H9 (cell line): ENCODE results near the gene CAMKK1. TPM values are rescaled to one million over a fixed set of nuclear protein-coding genes. Genes with fewer than 3 reads are reported as not detected.
A peak's percentile ranks its signal among the peaks of the same experiment; 100 is the strongest.

Source experiments
- DNase-seq: peaks from one replicate; pipeline ENCODE4 v3.0.0-alpha.2; 2017
- H2AFZ ChIP-seq: one replicate; pipeline ENCODE4 v1.6.1; 2013; ENCODE audit warnings: mild to moderate bottlenecking, low read length, control low read depth, moderate library complexity
- H2AK5ac ChIP-seq: 2 replicates; pipeline ENCODE4 v1.6.1; 2013; ENCODE audit warnings: low read length, control low read depth, mixed read lengths; ENCODE audit not compliant: insufficient read length
- H2BK120ac ChIP-seq: one replicate; pipeline ENCODE4 v1.6.1; 2013; ENCODE audit warnings: low read depth, mild to moderate bottlenecking, low read length, control low read depth, inconsistent platforms; ENCODE audit not compliant: poor library complexity, severe bottlenecking
- H2BK12ac ChIP-seq: 2 replicates; pipeline ENCODE4 v1.6.1; 2013; ENCODE audit warnings: low read length, control low read depth, mixed read lengths, low read depth; ENCODE audit not compliant: insufficient read length
- H2BK15ac ChIP-seq: 2 replicates; pipeline ENCODE4 v1.6.1; 2013; ENCODE audit warnings: low read depth, low read length, control low read depth
- H2BK20ac ChIP-seq: one replicate; pipeline ENCODE4 v1.6.1; 2013; ENCODE audit warnings: low read depth, mild to moderate bottlenecking, low read length, control low read depth, inconsistent platforms; ENCODE audit not compliant: poor library complexity, severe bottlenecking
- H2BK5ac ChIP-seq: 2 replicates; pipeline ENCODE4 v1.6.1; 2013; ENCODE audit warnings: low read length, control low read depth, mixed read lengths; ENCODE audit not compliant: insufficient read length
- H3K14ac ChIP-seq: 2 replicates; pipeline ENCODE4 v1.6.1; 2013; ENCODE audit warnings: low read length, control low read depth; ENCODE audit not compliant: insufficient read depth
- H3K18ac ChIP-seq: 2 replicates; pipeline ENCODE4 v1.6.1; 2013; ENCODE audit warnings: low read depth, mild to moderate bottlenecking, mixed read lengths, low read length, control low read depth; ENCODE audit not compliant: insufficient read length
- H3K23ac ChIP-seq: 2 replicates; pipeline ENCODE4 v1.6.1; 2013; ENCODE audit warnings: low read length, control low read depth, mixed read lengths, low read depth; ENCODE audit not compliant: insufficient read length
- H3K23me2 ChIP-seq: 2 replicates; pipeline ENCODE4 v1.6.1; 2013; ENCODE audit warnings: low read depth, mild to moderate bottlenecking, mixed read lengths, low read length, control low read depth; ENCODE audit not compliant: insufficient read length, poor library complexity, severe bottlenecking
- H3K27ac ChIP-seq: 2 replicates; pipeline ENCODE4 v1.5.1; 2013; ENCODE audit warnings: low read length, control low read depth, mixed read lengths, low read depth; ENCODE audit not compliant: insufficient read length
- H3K27me3 ChIP-seq: 2 replicates; pipeline ENCODE4 v1.6.1; 2013; ENCODE audit warnings: low read length, control low read depth, inconsistent platforms; ENCODE audit not compliant: insufficient read depth
- H3K4ac ChIP-seq: 2 replicates; pipeline ENCODE4 v1.6.1; 2013; ENCODE audit warnings: low read depth, mild to moderate bottlenecking, control low read depth, inconsistent platforms, low read length, moderate library complexity
- H3K4me1 ChIP-seq: 2 replicates; pipeline ENCODE4 v1.6.1; 2013; ENCODE audit warnings: low read length, control low read depth, inconsistent platforms; ENCODE audit not compliant: insufficient read depth
- H3K4me2 ChIP-seq: 2 replicates; pipeline ENCODE4 v1.6.1; 2013; ENCODE audit warnings: low read length, control low read depth, mixed read lengths; ENCODE audit not compliant: insufficient read length, insufficient read depth
- H3K56ac ChIP-seq: 2 replicates; pipeline ENCODE4 v1.6.1; 2013; ENCODE audit warnings: low read depth, mild to moderate bottlenecking, mixed read lengths, low read length, control low read depth; ENCODE audit not compliant: insufficient read length
- H3K79me1 ChIP-seq: 2 replicates; pipeline ENCODE4 v1.6.1; 2013; ENCODE audit warnings: low read depth, mild to moderate bottlenecking, moderate library complexity, low read length, control low read depth, inconsistent platforms; ENCODE audit not compliant: insufficient read depth, poor library complexity, severe bottlenecking
- H3K79me2 ChIP-seq: 2 replicates; pipeline ENCODE4 v1.6.1; 2013; ENCODE audit warnings: low read length, control low read depth, inconsistent platforms; ENCODE audit not compliant: insufficient read depth
- H3K9ac ChIP-seq: 2 replicates; pipeline ENCODE4 v1.6.1; 2013; ENCODE audit warnings: low read length, control low read depth, mixed read lengths; ENCODE audit not compliant: insufficient read length; ENCODE audit errors: extremely low read depth
- H3K9me3 ChIP-seq: one replicate; pipeline ENCODE4 v1.6.1; 2013; ENCODE audit warnings: low read depth, low read length, inconsistent platforms; ENCODE audit not compliant: control insufficient read depth
- H3T11ph ChIP-seq: one replicate; pipeline ENCODE4 v1.6.1; 2013; ENCODE audit warnings: mild to moderate bottlenecking, low read length, control low read depth, inconsistent platforms
- H4K20me1 ChIP-seq: one replicate; pipeline ENCODE4 v1.6.1; 2013; ENCODE audit not compliant: control insufficient read depth, insufficient read length, insufficient read depth
- H4K5ac ChIP-seq: 2 replicates; pipeline ENCODE4 v1.6.1; 2013; ENCODE audit warnings: low read depth, mild to moderate bottlenecking, mixed read lengths, low read length, control low read depth; ENCODE audit not compliant: insufficient read length
- H4K8ac ChIP-seq: replicated peaks from 2 replicates; pipeline ENCODE4 v1.6.1; 2013; ENCODE audit warnings: low read length, control low read depth, mixed read lengths, low read depth; ENCODE audit not compliant: insufficient read length
- H4K91ac ChIP-seq: 2 replicates; pipeline ENCODE4 v1.6.1; 2013; ENCODE audit warnings: low read depth, mild to moderate bottlenecking, moderate library complexity, mixed read lengths, low read length, control low read depth; ENCODE audit not compliant: insufficient read length
- H3K27ac Mint-ChIP-seq, 3 experiments: 2 replicates in 2 of 3; 3 replicates in 1 of 3; pipeline ENCODE4 v1.8.0; 2020 to 2021; ENCODE audit warnings: mixed read lengths in 3 of 3, mild to moderate bottlenecking in 1 of 3, moderate library complexity in 1 of 3
- H3K27me3 Mint-ChIP-seq: 2 replicates; pipeline ENCODE4 v1.8.0; 2021; ENCODE audit warnings: low read depth, mild to moderate bottlenecking, moderate library complexity, mixed read lengths
- H3K36me3 Mint-ChIP-seq, 3 experiments: 2 replicates in 2 of 3; 3 replicates in 1 of 3; pipeline ENCODE4 v1.8.0; 2020 to 2021; ENCODE audit warnings: low read depth in 3 of 3, mixed read lengths in 3 of 3; ENCODE audit not compliant: insufficient read depth in 1 of 3
- H3K4me1 Mint-ChIP-seq, 2 experiments: 2 replicates each; pipeline ENCODE4 v1.8.0; 2020; ENCODE audit warnings: mixed read lengths in 2 of 2
- H3K4me3 Mint-ChIP-seq, 2 experiments: 2 replicates in 1 of 2; 3 replicates in 1 of 2; pipeline ENCODE4 v1.8.0; 2020 to 2021; ENCODE audit warnings: mild to moderate bottlenecking in 2 of 2, mixed read lengths in 2 of 2, moderate library complexity in 1 of 2
- H3K9me3 Mint-ChIP-seq, 2 experiments: 2 replicates in 1 of 2; 3 replicates in 1 of 2; pipeline ENCODE4 v1.8.0; 2020; ENCODE audit warnings: mild to moderate bottlenecking in 2 of 2, mixed read lengths in 2 of 2, moderate library complexity in 1 of 2
- CTCF ChIP-seq: fragments of 200-600 bp; sonication (generic); conservative IDR thresholded peaks from 3 replicates; pipeline ENCODE4 v1.8.0; 2021; ENCODE audit warnings: antibody characterized with exemption, mild to moderate bottlenecking
- WGBS: extraction: QIAGEN DNeasy Blood & Tissue Kit; methylation state at CpG from one replicate; pipeline ENCODE4 v1.1.7; 2013; ENCODE audit warnings: missing lambda C conversion rate, low lambda C conversion rate, mixed read lengths; ENCODE audit not compliant: insufficient read length; ENCODE audit errors: extremely low coverage; 5-methylcytosine and 5-hydroxymethylcytosine counted together
- total RNA-seq: library from RNA; stranded (reverse); gene quantifications from 2 replicates; pipeline ENCODE4 v1.2.1, GENCODE V29; 2021

Gene CAMKK1
- total RNA-seq, 1 experiment from 2014 or later: 6.7 TPM

GRCh38 chr17:3892095-3892998 is 506 bp downstream of the CAMKK1 start:
- H2BK12ac ChIP-seq: no peak overlapping the region
- TF ChIP-seq CTCF: peak; percentile 39; the same call in 2 of the 3 replicates
- no peaks in the 10 kb centered on the region for H4K20me1 ChIP-seq
- H3K4ac ChIP-seq: no peak overlapping the region
- H2BK20ac ChIP-seq: no peak overlapping the region
- H3K23ac ChIP-seq: no peak overlapping the region
- no peak overlapping the region for H4K91ac ChIP-seq
- H2BK5ac ChIP-seq: no peak overlapping the region
- DNase-seq: peak; percentile 74
- 0 out of 2 replicates have a peak overlapping the region, but pooled peaks have one; percentile 4 for H3K14ac ChIP-seq
- no CpG with 5 or more reads among the region's 96 CpGs for WGBS
- H3K79me2 ChIP-seq: no peaks in the 10 kb centered on the region
- no peak overlapping the region for H3K56ac ChIP-seq
- H2BK120ac ChIP-seq: no peak overlapping the region
- no peak overlapping the region for H3T11ph ChIP-seq
- peak overlapping the region in 1 of 3 experiments; percentile 57; a peak in 1 of 7 replicates for H3K27ac Mint-ChIP-seq
- peak overlapping the region; percentile 47 for H3K4me2 ChIP-seq
- H3K4me3 Mint-ChIP-seq: peak overlapping the region; percentile 77
- no peaks in the 10 kb centered on the region for H3K9me3 Mint-ChIP-seq
- no peak overlapping the region for H3K18ac ChIP-seq
- no peak overlapping the region for H3K27ac ChIP-seq
- no peak overlapping the region for H4K8ac ChIP-seq
- H2BK15ac ChIP-seq: no peak overlapping the region
- H3K23me2 ChIP-seq: peaks cover 6% of the 10 kb centered on the region
- no peaks in the 10 kb centered on the region for H3K36me3 Mint-ChIP-seq
- H3K9me3 ChIP-seq: no peaks in the 10 kb centered on the region
- H3K4me1 ChIP-seq: peaks cover 2% of the 10 kb centered on the region; the same call in 1 of the 2 replicates
- H2AK5ac ChIP-seq: no peak overlapping the region
- no peaks in the 10 kb centered on the region for H3K79me1 ChIP-seq
- no peak overlapping the region for H4K5ac ChIP-seq
- H3K9ac ChIP-seq: no peak overlapping the region
- peaks cover 12% of the 10 kb centered on the region for H3K27me3 Mint-ChIP-seq
- H3K4me1 Mint-ChIP-seq: peaks cover 32 to 47% of the 10 kb centered on the region in 2 experiments
- no peaks in the 10 kb centered on the region; the same call in 1 of the 2 replicates for H3K27me3 ChIP-seq
- H2AFZ ChIP-seq: no peak overlapping the region
